H9 (cell line): ENCODE results near the gene TMEFF2. TPM values are rescaled to one million over a fixed set of nuclear protein-coding genes. Genes with fewer than 3 reads are reported as not detected.

Experiments used
- DNase-seq: peaks from one replicate; pipeline ENCODE4 v3.0.0-alpha.2; 2017
- H2AFZ ChIP-seq: one replicate; pipeline ENCODE4 v1.6.1; 2013; ENCODE audit warnings: mild to moderate bottlenecking, low read length, control low read depth, moderate library complexity
- H2AK5ac ChIP-seq: 2 replicates; pipeline ENCODE4 v1.6.1; 2013; ENCODE audit warnings: low read length, control low read depth, mixed read lengths; ENCODE audit not compliant: insufficient read length
- H2BK120ac ChIP-seq: one replicate; pipeline ENCODE4 v1.6.1; 2013; ENCODE audit warnings: low read depth, mild to moderate bottlenecking, low read length, control low read depth, inconsistent platforms; ENCODE audit not compliant: poor library complexity, severe bottlenecking
- H2BK12ac ChIP-seq: 2 replicates; pipeline ENCODE4 v1.6.1; 2013; ENCODE audit warnings: low read length, control low read depth, mixed read lengths, low read depth; ENCODE audit not compliant: insufficient read length
- H2BK15ac ChIP-seq: 2 replicates; pipeline ENCODE4 v1.6.1; 2013; ENCODE audit warnings: low read depth, low read length, control low read depth
- H2BK20ac ChIP-seq: one replicate; pipeline ENCODE4 v1.6.1; 2013; ENCODE audit warnings: low read depth, mild to moderate bottlenecking, low read length, control low read depth, inconsistent platforms; ENCODE audit not compliant: poor library complexity, severe bottlenecking
- H2BK5ac ChIP-seq: 2 replicates; pipeline ENCODE4 v1.6.1; 2013; ENCODE audit warnings: low read length, control low read depth, mixed read lengths; ENCODE audit not compliant: insufficient read length
- H3K14ac ChIP-seq: 2 replicates; pipeline ENCODE4 v1.6.1; 2013; ENCODE audit warnings: low read length, control low read depth; ENCODE audit not compliant: insufficient read depth
- H3K18ac ChIP-seq: 2 replicates; pipeline ENCODE4 v1.6.1; 2013; ENCODE audit warnings: low read depth, mild to moderate bottlenecking, mixed read lengths, low read length, control low read depth; ENCODE audit not compliant: insufficient read length
- H3K23ac ChIP-seq: 2 replicates; pipeline ENCODE4 v1.6.1; 2013; ENCODE audit warnings: low read length, control low read depth, mixed read lengths, low read depth; ENCODE audit not compliant: insufficient read length
- H3K23me2 ChIP-seq: 2 replicates; pipeline ENCODE4 v1.6.1; 2013; ENCODE audit warnings: low read depth, mild to moderate bottlenecking, mixed read lengths, low read length, control low read depth; ENCODE audit not compliant: insufficient read length, poor library complexity, severe bottlenecking
- H3K27ac ChIP-seq: 2 replicates; pipeline ENCODE4 v1.5.1; 2013; ENCODE audit warnings: low read length, control low read depth, mixed read lengths, low read depth; ENCODE audit not compliant: insufficient read length
- H3K27me3 ChIP-seq: 2 replicates; pipeline ENCODE4 v1.6.1; 2013; ENCODE audit warnings: low read length, control low read depth, inconsistent platforms; ENCODE audit not compliant: insufficient read depth
- H3K4ac ChIP-seq: 2 replicates; pipeline ENCODE4 v1.6.1; 2013; ENCODE audit warnings: low read depth, mild to moderate bottlenecking, control low read depth, inconsistent platforms, low read length, moderate library complexity
- H3K4me1 ChIP-seq: 2 replicates; pipeline ENCODE4 v1.6.1; 2013; ENCODE audit warnings: low read length, control low read depth, inconsistent platforms; ENCODE audit not compliant: insufficient read depth
- H3K4me2 ChIP-seq: 2 replicates; pipeline ENCODE4 v1.6.1; 2013; ENCODE audit warnings: low read length, control low read depth, mixed read lengths; ENCODE audit not compliant: insufficient read length, insufficient read depth
- H3K56ac ChIP-seq: 2 replicates; pipeline ENCODE4 v1.6.1; 2013; ENCODE audit warnings: low read depth, mild to moderate bottlenecking, mixed read lengths, low read length, control low read depth; ENCODE audit not compliant: insufficient read length
- H3K79me1 ChIP-seq: 2 replicates; pipeline ENCODE4 v1.6.1; 2013; ENCODE audit warnings: low read depth, mild to moderate bottlenecking, moderate library complexity, low read length, control low read depth, inconsistent platforms; ENCODE audit not compliant: insufficient read depth, poor library complexity, severe bottlenecking
- H3K79me2 ChIP-seq: 2 replicates; pipeline ENCODE4 v1.6.1; 2013; ENCODE audit warnings: low read length, control low read depth, inconsistent platforms; ENCODE audit not compliant: insufficient read depth
- H3K9ac ChIP-seq: 2 replicates; pipeline ENCODE4 v1.6.1; 2013; ENCODE audit warnings: low read length, control low read depth, mixed read lengths; ENCODE audit not compliant: insufficient read length; ENCODE audit errors: extremely low read depth
- H3K9me3 ChIP-seq: one replicate; pipeline ENCODE4 v1.6.1; 2013; ENCODE audit warnings: low read depth, low read length, inconsistent platforms; ENCODE audit not compliant: control insufficient read depth
- H3T11ph ChIP-seq: one replicate; pipeline ENCODE4 v1.6.1; 2013; ENCODE audit warnings: mild to moderate bottlenecking, low read length, control low read depth, inconsistent platforms
- H4K20me1 ChIP-seq: one replicate; pipeline ENCODE4 v1.6.1; 2013; ENCODE audit not compliant: control insufficient read depth, insufficient read length, insufficient read depth
- H4K5ac ChIP-seq: 2 replicates; pipeline ENCODE4 v1.6.1; 2013; ENCODE audit warnings: low read depth, mild to moderate bottlenecking, mixed read lengths, low read length, control low read depth; ENCODE audit not compliant: insufficient read length
- H4K8ac ChIP-seq: replicated peaks from 2 replicates; pipeline ENCODE4 v1.6.1; 2013; ENCODE audit warnings: low read length, control low read depth, mixed read lengths, low read depth; ENCODE audit not compliant: insufficient read length
- H4K91ac ChIP-seq: 2 replicates; pipeline ENCODE4 v1.6.1; 2013; ENCODE audit warnings: low read depth, mild to moderate bottlenecking, moderate library complexity, mixed read lengths, low read length, control low read depth; ENCODE audit not compliant: insufficient read length
- H3K27ac Mint-ChIP-seq, 3 experiments: 2 replicates in 2 of 3; 3 replicates in 1 of 3; pipeline ENCODE4 v1.8.0; 2020 to 2021; ENCODE audit warnings: mixed read lengths in 3 of 3, mild to moderate bottlenecking in 1 of 3, moderate library complexity in 1 of 3
- H3K27me3 Mint-ChIP-seq: 2 replicates; pipeline ENCODE4 v1.8.0; 2021; ENCODE audit warnings: low read depth, mild to moderate bottlenecking, moderate library complexity, mixed read lengths
- H3K36me3 Mint-ChIP-seq, 3 experiments: 2 replicates in 2 of 3; 3 replicates in 1 of 3; pipeline ENCODE4 v1.8.0; 2020 to 2021; ENCODE audit warnings: low read depth in 3 of 3, mixed read lengths in 3 of 3; ENCODE audit not compliant: insufficient read depth in 1 of 3
- H3K4me1 Mint-ChIP-seq, 2 experiments: 2 replicates each; pipeline ENCODE4 v1.8.0; 2020; ENCODE audit warnings: mixed read lengths in 2 of 2
- H3K4me3 Mint-ChIP-seq, 2 experiments: 2 replicates in 1 of 2; 3 replicates in 1 of 2; pipeline ENCODE4 v1.8.0; 2020 to 2021; ENCODE audit warnings: mild to moderate bottlenecking in 2 of 2, mixed read lengths in 2 of 2, moderate library complexity in 1 of 2
- H3K9me3 Mint-ChIP-seq, 2 experiments: 2 replicates in 1 of 2; 3 replicates in 1 of 2; pipeline ENCODE4 v1.8.0; 2020; ENCODE audit warnings: mild to moderate bottlenecking in 2 of 2, mixed read lengths in 2 of 2, moderate library complexity in 1 of 2
- CTCF ChIP-seq: fragments of 200-600 bp; sonication (generic); conservative IDR thresholded peaks from 3 replicates; pipeline ENCODE4 v1.8.0; 2021; ENCODE audit warnings: antibody characterized with exemption, mild to moderate bottlenecking
- WGBS: extraction: QIAGEN DNeasy Blood & Tissue Kit; methylation state at CpG from one replicate; pipeline ENCODE4 v1.1.7; 2013; ENCODE audit warnings: missing lambda C conversion rate, low lambda C conversion rate, mixed read lengths; ENCODE audit not compliant: insufficient read length; ENCODE audit errors: extremely low coverage; 5-methylcytosine and 5-hydroxymethylcytosine counted together
- total RNA-seq: library from RNA; stranded (reverse); gene quantifications from 2 replicates; pipeline ENCODE4 v1.2.1, GENCODE V29; 2021

Gene TMEFF2
- total RNA-seq, 1 experiment from 2014 or later = 0.39 TPM

GRCh38 chr2:192159736-192160135 is 35.0 kb downstream of the TMEFF2 start:
- no peaks in the 10 kb centered on the region for H3K9me3 Mint-ChIP-seq
- H2BK5ac ChIP-seq = no peak overlapping the region
- H3K18ac ChIP-seq = no peak overlapping the region
- no peaks in the 10 kb centered on the region for H3K27me3 ChIP-seq
- peaks cover 0 to 2% of the 10 kb centered on the region in 2 experiments; a peak in 1 of 4 replicates for H3K4me1 Mint-ChIP-seq
- no peak overlapping the region for H3K27ac Mint-ChIP-seq
- no peak overlapping the region for H2BK12ac ChIP-seq
- H2BK20ac ChIP-seq = no peak overlapping the region
- no peak overlapping the region for H3K9ac ChIP-seq
- no peak overlapping the region for H2BK120ac ChIP-seq
- H3T11ph ChIP-seq = no peak overlapping the region
- no peaks in the 10 kb centered on the region for H3K79me1 ChIP-seq
- H4K5ac ChIP-seq = no peak overlapping the region
- H4K91ac ChIP-seq = no peak overlapping the region
- H3K23me2 ChIP-seq = no peaks in the 10 kb centered on the region
- H2AFZ ChIP-seq = no peak overlapping the region
- no peak overlapping the region for H4K8ac ChIP-seq
- no peak overlapping the region for H3K14ac ChIP-seq
- H2AK5ac ChIP-seq = no peak overlapping the region
- H3K56ac ChIP-seq = no peak overlapping the region
- no peaks in the 10 kb centered on the region for H4K20me1 ChIP-seq
- H3K4me1 ChIP-seq = no peaks in the 10 kb centered on the region
- H3K79me2 ChIP-seq = no peaks in the 10 kb centered on the region
- H3K27me3 Mint-ChIP-seq = no peaks in the 10 kb centered on the region
- no peaks in the 10 kb centered on the region for H3K9me3 ChIP-seq
- H2BK15ac ChIP-seq = no peak overlapping the region
- H3K27ac ChIP-seq = no peak overlapping the region
- no peak overlapping the region for H3K4me2 ChIP-seq
- no peak for DNase-seq
- TF ChIP-seq CTCF = no peak
- no peak overlapping the region for H3K4ac ChIP-seq
- H3K36me3 Mint-ChIP-seq = no peaks in the 10 kb centered on the region
- no peak overlapping the region for H3K23ac ChIP-seq
- no CpG with 5 or more reads among the region's 1 CpG for WGBS
- H3K4me3 Mint-ChIP-seq = no peak overlapping the region
